Activated T-cell treated with anti-CD3 and anti-CD28 coated beads, Interleukin-2, amount 50 U/mL, for 72 hours (primary cell): ENCODE measurements around the gene RPAP3. TPM values are rescaled to one million over a fixed set of nuclear protein-coding genes. Genes with fewer than 3 reads are reported as not detected.
A peak's percentile ranks its signal among the peaks of the same experiment; 100 is the strongest.

Experiments used
- ATAC-seq, 2 donors: fragments of 150-1000 bp; cut with Tn5 transposase; replicated peaks in 1 of 2; 2 replicates each; pipeline ENCODE4 v1.10.0; 2021; ENCODE audit warnings: moderate library complexity in 2 of 2, mild to moderate bottlenecking in 1 of 2
- DNase-seq, 2 donors: peaks; one replicate each; pipeline ENCODE4 v3.0.0; 2021 to 2022; ENCODE audit warnings: mixed read lengths in 1 of 2
- H3K27ac Mint-ChIP-seq: one replicate; pipeline ENCODE4 v1.8.0; 2022; ENCODE audit warnings: mild to moderate bottlenecking, moderate library complexity, mixed read lengths
- H3K27me3 Mint-ChIP-seq: one replicate; pipeline ENCODE4 v1.8.0; 2022; ENCODE audit warnings: low read depth, mixed read lengths
- H3K36me3 Mint-ChIP-seq, 2 donors: one replicate each; pipeline ENCODE4 v1.8.0; 2022; ENCODE audit warnings: mixed read lengths in 2 of 2, mild to moderate bottlenecking in 1 of 2; ENCODE audit not compliant: insufficient read depth in 2 of 2
- H3K4me1 Mint-ChIP-seq: one replicate; pipeline ENCODE4 v1.8.0; 2022; ENCODE audit warnings: low read depth, mixed read lengths
- H3K4me3 Mint-ChIP-seq, 2 donors: one replicate each; pipeline ENCODE4 v1.8.0; 2022; ENCODE audit warnings: mild to moderate bottlenecking in 2 of 2, mixed read lengths in 2 of 2, moderate library complexity in 2 of 2
- H3K9me3 Mint-ChIP-seq, 2 donors: one replicate each; pipeline ENCODE4 v1.8.0; 2022; ENCODE audit warnings: mixed read lengths in 2 of 2
- total RNA-seq, 2 donors: library from RNA; stranded (reverse); gene quantifications; one replicate each; pipeline ENCODE4 v1.2.3, GENCODE V29; 2022

The RPAP3 gene
- total RNA-seq, 2 donors from 2014 or later, result 34.4 to 36.0 TPM

- Mint-ChIP-seq H3K27ac (no peak overlapping the region), H3K36me3 (peaks cover 0 to 12% of the 10 kb centered on the region in 2 donors), H3K4me3 (no peak overlapping the region), H3K9me3 (no peaks in the 10 kb centered on the region), H3K27me3 (no peaks in the 10 kb centered on the region), H3K4me1 (peaks cover 35% of the 10 kb centered on the region)
- DNase-seq (no peak), ATAC-seq (peak; percentile 47 to 58)
Observed at GRCh38 chr12:47722941-47723631, 17.3 kb upstream of the RPAP3 start.

- Mint-ChIP-seq H3K4me3 (peak overlapping the region in 1 of 2 donors; percentile 42), H3K9me3 (no peaks in the 10 kb centered on the region), H3K27ac (peak overlapping the region; percentile 25), H3K27me3 (no peaks in the 10 kb centered on the region), H3K36me3 (peaks cover 0 to 12% of the 10 kb centered on the region in 2 donors), H3K4me1 (peaks cover 43% of the 10 kb centered on the region)
- DNase-seq (no peak), ATAC-seq (no peak)
Observed at GRCh38 chr12:47722136-47722834, 16.5 kb upstream of the RPAP3 start.

- Mint-ChIP-seq H3K4me1 (peaks cover 51% of the 10 kb centered on the region), H3K27ac (peak overlapping the region; percentile 25), H3K9me3 (no peaks in the 10 kb centered on the region), H3K4me3 (peak overlapping the region in 1 of 2 donors; percentile 42), H3K36me3 (peaks cover 0 to 12% of the 10 kb centered on the region in 2 donors), H3K27me3 (no peaks in the 10 kb centered on the region)
- DNase-seq (no peak), ATAC-seq (peak; percentile 38 to 43)
Observed at GRCh38 chr12:47721431-47721973, 15.7 kb upstream of the RPAP3 start.

DNA sequence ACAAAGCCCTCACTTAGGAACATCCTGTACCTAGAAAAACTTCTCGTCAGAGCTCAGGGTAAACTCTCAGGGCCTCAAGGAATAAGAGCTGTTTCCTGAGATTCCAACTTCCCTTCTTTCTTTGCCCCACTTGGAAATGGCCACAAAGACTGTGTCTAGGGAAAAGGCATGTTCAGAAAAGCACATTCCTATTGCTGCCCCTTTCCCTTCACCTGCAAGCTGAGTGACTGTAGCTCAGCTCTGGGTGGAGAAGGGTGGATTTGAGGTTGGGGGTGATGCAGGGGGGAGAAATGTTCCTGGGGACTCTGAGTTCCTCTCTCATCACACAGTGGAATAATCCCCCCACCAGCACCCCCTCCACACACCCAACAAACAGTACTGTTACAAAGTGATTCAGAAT is 12.7 kb upstream of the RPAP3 start:
- no peaks in the 10 kb centered on the region for H3K9me3 Mint-ChIP-seq
- peaks cover 0 to 7% of the 10 kb centered on the region in 2 donors for H3K36me3 Mint-ChIP-seq
- H3K4me1 Mint-ChIP-seq, result peaks cover 58% of the 10 kb centered on the region
- no peak for ATAC-seq
- no peak for DNase-seq
- H3K4me3 Mint-ChIP-seq, result no peak overlapping the region
- H3K27ac Mint-ChIP-seq, result no peak overlapping the region
- H3K27me3 Mint-ChIP-seq, result no peaks in the 10 kb centered on the region

DNA sequence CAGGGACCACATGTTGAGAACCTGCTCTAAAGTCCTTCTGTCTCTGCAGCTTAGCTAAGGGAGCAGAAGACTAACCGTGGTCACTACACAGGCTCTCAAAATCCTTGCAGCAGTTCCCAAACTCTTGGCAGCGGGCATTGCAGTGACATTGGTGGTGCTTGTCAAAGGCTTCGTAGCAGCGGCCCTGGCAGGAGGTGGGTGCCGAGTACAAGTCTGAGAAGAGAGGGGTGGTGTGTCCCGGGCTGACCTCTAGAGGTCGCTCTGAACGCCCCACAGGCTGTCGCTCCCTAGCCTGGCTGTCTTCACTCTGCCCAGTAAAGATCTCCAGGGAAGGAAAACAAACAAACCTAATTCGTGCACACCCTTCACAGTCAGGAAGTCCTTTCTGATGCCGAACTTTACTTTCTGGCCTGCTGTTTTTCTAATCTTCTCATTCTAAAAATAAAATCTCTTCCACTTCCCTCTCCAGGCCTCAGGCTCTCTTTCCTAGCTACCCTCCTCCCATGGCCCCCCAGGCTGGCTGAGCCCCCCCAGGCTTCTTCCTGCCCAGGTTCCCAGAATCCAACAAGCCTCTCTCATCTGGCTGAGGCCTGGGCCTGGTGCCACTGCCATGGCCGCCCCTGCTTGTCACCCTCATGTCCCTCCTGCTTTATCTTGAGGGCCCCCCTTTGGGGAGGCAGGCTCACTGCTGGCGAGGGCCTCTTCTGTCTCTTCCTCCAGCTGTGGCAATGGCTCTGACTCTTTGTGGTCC is 11.8 kb upstream of the RPAP3 start:
- no peaks in the 10 kb centered on the region for H3K27me3 Mint-ChIP-seq
- no peaks in the 10 kb centered on the region for H3K9me3 Mint-ChIP-seq
- H3K36me3 Mint-ChIP-seq, result peaks cover 0 to 6% of the 10 kb centered on the region in 2 donors
- H3K4me1 Mint-ChIP-seq, result peaks cover 54% of the 10 kb centered on the region
- DNase-seq, result peak; percentile 57 to 67
- peak overlapping the region; percentile 2 to 64 for H3K4me3 Mint-ChIP-seq
- ATAC-seq, result peak; percentile 63 to 74
- peak overlapping the region; percentile 61 for H3K27ac Mint-ChIP-seq

- no peak for ATAC-seq
- peaks cover 0 to 6% of the 10 kb centered on the region in 2 donors for H3K36me3 Mint-ChIP-seq
- no peak overlapping the region for H3K27ac Mint-ChIP-seq
- H3K4me1 Mint-ChIP-seq, result peaks cover 49% of the 10 kb centered on the region
- H3K27me3 Mint-ChIP-seq, result no peaks in the 10 kb centered on the region
- DNase-seq, result no peak
- no peak overlapping the region for H3K4me3 Mint-ChIP-seq
- no peaks in the 10 kb centered on the region for H3K9me3 Mint-ChIP-seq
Observed at GRCh38 chr12:47717046-47717442, 11.2 kb upstream of the RPAP3 start.

- H3K4me1 Mint-ChIP-seq, result peaks cover 38% of the 10 kb centered on the region
- no peak for ATAC-seq
- H3K27ac Mint-ChIP-seq, result no peak overlapping the region
- H3K9me3 Mint-ChIP-seq, result no peaks in the 10 kb centered on the region
- no peak for DNase-seq
- no peaks in the 10 kb centered on the region for H3K27me3 Mint-ChIP-seq
- no peaks in the 10 kb centered on the region for H3K36me3 Mint-ChIP-seq
- no peak overlapping the region for H3K4me3 Mint-ChIP-seq
Observed at GRCh38 chr12:47715877-47716548, 10.2 kb upstream of the RPAP3 start.

GRCh38 chr12:47715393-47715876 is 9.6 kb upstream of the RPAP3 start:
- peak; percentile 84 to 87 for ATAC-seq
- no peaks in the 10 kb centered on the region for H3K9me3 Mint-ChIP-seq
- DNase-seq, result peak; percentile 78
- H3K27ac Mint-ChIP-seq, result no peak overlapping the region
- H3K4me1 Mint-ChIP-seq, result peaks cover 37% of the 10 kb centered on the region
- no peaks in the 10 kb centered on the region for H3K36me3 Mint-ChIP-seq
- H3K4me3 Mint-ChIP-seq, result no peak overlapping the region
- no peaks in the 10 kb centered on the region for H3K27me3 Mint-ChIP-seq

- Mint-ChIP-seq H3K4me1 (peaks cover 37% of the 10 kb centered on the region), H3K27me3 (no peaks in the 10 kb centered on the region), H3K4me3 (no peak overlapping the region), H3K36me3 (no peaks in the 10 kb centered on the region), H3K9me3 (no peaks in the 10 kb centered on the region), H3K27ac (no peak overlapping the region)
- ATAC-seq (peak; percentile 12 to 23), DNase-seq (no peak)
Observed at GRCh38 chr12:47714826-47715386, 9.1 kb upstream of the RPAP3 start.

- H3K27ac Mint-ChIP-seq, result no peak overlapping the region
- no peaks in the 10 kb centered on the region for H3K36me3 Mint-ChIP-seq
- no peak for ATAC-seq
- peaks cover 53% of the 10 kb centered on the region for H3K4me1 Mint-ChIP-seq
- no peak for DNase-seq
- no peaks in the 10 kb centered on the region for H3K27me3 Mint-ChIP-seq
- H3K4me3 Mint-ChIP-seq, result no peak overlapping the region
- no peaks in the 10 kb centered on the region for H3K9me3 Mint-ChIP-seq
Observed at GRCh38 chr12:47712171-47712570, 6.3 kb upstream of the RPAP3 start.

GRCh38 chr12:47711448-47711847 is 5.6 kb upstream of the RPAP3 start:
- H3K4me3 Mint-ChIP-seq, result no peak overlapping the region
- no peaks in the 10 kb centered on the region for H3K9me3 Mint-ChIP-seq
- no peak for DNase-seq
- no peaks in the 10 kb centered on the region for H3K27me3 Mint-ChIP-seq
- ATAC-seq, result no peak
- H3K36me3 Mint-ChIP-seq, result peaks cover under 1 to 2% of the 10 kb centered on the region in 2 donors
- H3K27ac Mint-ChIP-seq, result no peak overlapping the region
- H3K4me1 Mint-ChIP-seq, result peaks cover 50% of the 10 kb centered on the region

DNA sequence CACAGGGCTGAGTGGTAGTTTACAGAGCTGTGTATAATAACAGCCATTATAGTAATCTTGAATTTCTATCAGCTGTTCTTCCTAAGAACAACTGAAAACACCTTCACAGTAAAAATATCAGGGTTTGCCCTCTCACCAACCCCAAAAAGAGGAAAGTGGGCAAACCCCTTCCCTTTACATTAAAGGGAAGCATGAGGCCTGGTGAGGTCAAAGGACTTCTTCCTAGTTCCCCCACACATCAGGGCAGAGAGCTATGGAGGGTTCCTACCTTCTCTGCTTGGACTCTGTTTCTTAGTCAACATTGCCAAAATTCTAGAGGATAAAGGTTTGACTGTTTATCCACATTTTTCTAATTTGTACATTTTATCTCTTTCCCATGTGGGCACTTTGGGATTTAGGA is 4.4 kb upstream of the RPAP3 start:
- DNase-seq (no peak), ATAC-seq (no peak)
- peaks cover 41% of the 10 kb centered on the region for H3K4me1 Mint-ChIP-seq
- no peaks in the 10 kb centered on the region for H3K9me3 Mint-ChIP-seq
- peaks cover 4 to 8% of the 10 kb centered on the region in 2 donors for H3K36me3 Mint-ChIP-seq
- no peak overlapping the region for H3K4me3 Mint-ChIP-seq
- no peaks in the 10 kb centered on the region for H3K27me3 Mint-ChIP-seq
- H3K27ac Mint-ChIP-seq, result no peak overlapping the region
